Measurements from ENCODE around the gene PEX19. TPM values are rescaled to one million over a fixed set of nuclear protein-coding genes. Genes with fewer than 3 reads are reported as not detected.

PEX19 gene
- total and polyA plus RNA-seq, 2 experiments from 2014 or later: 39.3 to 60.3 TPM

GRCh38 chr1:160308451-160309184 lies 23.7 kb upstream of the PEX19 start:
- Histone ChIP-seq H3K36me3 (replicated peaks; ENCODE audit: insufficient read depth, low read depth) (no peaks in the 10 kb centered on the region), H3K9me3 (ENCODE audit: low read depth) (no peaks in the 10 kb centered on the region), H3K27me3 (no peaks in the 10 kb centered on the region), H3K9me2 (replicated peaks; ENCODE audit: insufficient read depth) (no peaks in the 10 kb centered on the region), H3K4me2 (no peak overlapping the region), H3K4me1 (ENCODE audit: insufficient read depth) (no peaks in the 10 kb centered on the region), H4K20me1 (ENCODE audit: insufficient read depth, poor library complexity, severe bottlenecking) (no peaks in the 10 kb centered on the region), H2AFZ (no peak overlapping the region), H3K27ac (no peak overlapping the region), H3K79me2 (peaks cover 3% of the 10 kb centered on the region), H3K4me3 (no peak overlapping the region)
- TF ChIP-seq EZH2phosphoT487 (IDR thresholded peaks at IDR 0.05; ENCODE audit: low read depth, severe bottlenecking, unreplicated experiment): no peak
- TF ChIP-seq, protein P1, sequence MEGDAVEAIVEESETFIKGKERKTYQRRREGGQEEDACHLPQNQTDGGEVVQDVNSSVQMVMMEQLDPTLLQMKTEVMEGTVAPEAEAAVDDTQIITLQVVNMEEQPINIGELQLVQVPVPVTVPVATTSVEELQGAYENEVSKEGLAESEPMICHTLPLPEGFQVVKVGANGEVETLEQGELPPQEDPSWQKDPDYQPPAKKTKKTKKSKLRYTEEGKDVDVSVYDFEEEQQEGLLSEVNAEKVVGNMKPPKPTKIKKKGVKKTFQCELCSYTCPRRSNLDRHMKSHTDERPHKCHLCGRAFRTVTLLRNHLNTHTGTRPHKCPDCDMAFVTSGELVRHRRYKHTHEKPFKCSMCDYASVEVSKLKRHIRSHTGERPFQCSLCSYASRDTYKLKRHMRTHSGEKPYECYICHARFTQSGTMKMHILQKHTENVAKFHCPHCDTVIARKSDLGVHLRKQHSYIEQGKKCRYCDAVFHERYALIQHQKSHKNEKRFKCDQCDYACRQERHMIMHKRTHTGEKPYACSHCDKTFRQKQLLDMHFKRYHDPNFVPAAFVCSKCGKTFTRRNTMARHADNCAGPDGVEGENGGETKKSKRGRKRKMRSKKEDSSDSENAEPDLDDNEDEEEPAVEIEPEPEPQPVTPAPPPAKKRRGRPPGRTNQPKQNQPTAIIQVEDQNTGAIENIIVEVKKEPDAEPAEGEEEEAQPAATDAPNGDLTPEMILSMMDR (IDR thresholded peaks at IDR 0.05; ENCODE audit: poor library complexity): no peak
- TF ChIP-seq EZH2 (IDR thresholded peaks at IDR 0.05; ENCODE audit: borderline replicate concordance): no peak
- WGBS (ENCODE audit: low lambda C conversion rate, missing lambda C conversion rate): 86% methylated on average over 4 of the region's 4 CpGs
- no peak for DNase-seq (ENCODE audit: low spot score)

DNA sequence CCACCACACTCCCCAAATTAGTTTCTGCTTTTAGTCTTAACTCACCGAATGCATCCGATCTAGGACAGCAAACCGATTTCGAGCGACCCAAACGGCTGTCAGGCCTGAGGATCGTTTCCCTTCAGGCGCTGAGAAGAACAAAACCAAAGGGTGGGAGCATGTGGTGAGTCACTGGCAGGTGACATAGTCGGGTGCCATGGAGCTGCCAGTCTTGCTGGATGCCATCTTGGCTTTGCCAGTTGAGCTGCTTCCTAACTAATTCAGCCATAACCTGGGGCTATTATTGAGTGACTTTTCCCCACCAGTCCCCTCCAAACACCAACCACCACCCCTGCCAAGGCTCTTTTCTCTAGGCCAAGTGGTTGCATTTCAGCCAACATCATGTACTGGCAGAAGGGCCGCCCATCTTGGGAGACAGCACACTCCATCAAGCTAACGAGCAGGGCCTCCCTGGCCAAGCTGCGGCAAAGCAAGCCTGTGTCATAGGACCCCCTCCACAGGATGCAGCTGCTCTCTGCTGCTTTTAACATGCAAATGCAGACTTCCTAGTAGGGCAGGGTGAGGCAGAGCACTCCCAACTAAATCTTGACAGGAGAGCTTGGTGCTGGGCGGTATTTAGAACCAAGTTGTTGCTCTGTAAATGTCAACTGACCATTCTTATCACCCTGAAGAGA lies 22.3 kb upstream of the PEX19 start:
- no peak overlapping the region for H3K4me2 ChIP-seq
- no peaks in the 10 kb centered on the region for H4K20me1 ChIP-seq (ENCODE audit: insufficient read depth, poor library complexity, severe bottlenecking)
- no peak overlapping the region for H3K4me3 ChIP-seq
- no peaks in the 10 kb centered on the region for H3K9me3 ChIP-seq (ENCODE audit: low read depth)
- H3K36me3 ChIP-seq (replicated peaks; ENCODE audit: insufficient read depth, low read depth): no peaks in the 10 kb centered on the region
- DNase-seq (ENCODE audit: low spot score): no peak
- TF ChIP-seq, protein P1 (IDR thresholded peaks at IDR 0.05; ENCODE audit: poor library complexity): no peak
- TF ChIP-seq EZH2 (IDR thresholded peaks at IDR 0.05; ENCODE audit: borderline replicate concordance) (no peak), EZH2phosphoT487 (IDR thresholded peaks at IDR 0.05; ENCODE audit: low read depth, severe bottlenecking, unreplicated experiment) (no peak)
- no peak overlapping the region for H3K27ac ChIP-seq
- WGBS (ENCODE audit: low lambda C conversion rate, missing lambda C conversion rate): 91% methylated on average over 13 of the region's 13 CpGs
- H3K4me1 ChIP-seq (ENCODE audit: insufficient read depth): no peaks in the 10 kb centered on the region
- no peaks in the 10 kb centered on the region for H3K27me3 ChIP-seq
- H3K9me2 ChIP-seq (replicated peaks; ENCODE audit: insufficient read depth): no peaks in the 10 kb centered on the region
- no peak overlapping the region for H2AFZ ChIP-seq
- H3K79me2 ChIP-seq: peaks cover 3% of the 10 kb centered on the region

- WGBS (ENCODE audit: low lambda C conversion rate, missing lambda C conversion rate): 83% methylated on average over 7 of the region's 7 CpGs
- Histone ChIP-seq H4K20me1 (ENCODE audit: insufficient read depth, poor library complexity, severe bottlenecking) (no peaks in the 10 kb centered on the region), H3K4me2 (no peak overlapping the region), H3K4me3 (no peak overlapping the region), H3K36me3 (replicated peaks; ENCODE audit: insufficient read depth, low read depth) (peaks cover 4% of the 10 kb centered on the region), H3K27ac (no peak overlapping the region), H3K79me2 (no peaks in the 10 kb centered on the region), H3K9me3 (ENCODE audit: low read depth) (no peaks in the 10 kb centered on the region), H3K9me2 (replicated peaks; ENCODE audit: insufficient read depth) (no peaks in the 10 kb centered on the region), H3K27me3 (no peaks in the 10 kb centered on the region), H2AFZ (no peak overlapping the region), H3K4me1 (ENCODE audit: insufficient read depth) (no peaks in the 10 kb centered on the region)
- TF ChIP-seq, protein P1 (IDR thresholded peaks at IDR 0.05; ENCODE audit: poor library complexity): no peak
- TF ChIP-seq EZH2 (IDR thresholded peaks at IDR 0.05; ENCODE audit: borderline replicate concordance) (no peak), EZH2phosphoT487 (IDR thresholded peaks at IDR 0.05; ENCODE audit: low read depth, severe bottlenecking, unreplicated experiment) (no peak)
- DNase-seq (ENCODE audit: low spot score): no peak
Observed at GRCh38 chr1:160300173-160300572, 15.2 kb upstream of the PEX19 start.
